Vagina (tissue), 2 donors: ENCODE measurements around the gene ZNF439. TPM values are rescaled to one million over a fixed set of nuclear protein-coding genes. Genes with fewer than 3 reads are reported as not detected.
"Not testable (repeated sequence)": the region's sequence is repeated elsewhere in the genome, so short reads cannot be mapped to it uniquely, and the experiment has no call there.

Experiments used
- DNase-seq, 2 donors: peaks; one replicate each; pipeline ENCODE4 v3.0.0-alpha.2; 2017; ENCODE audit errors: extremely low spot score in 2 of 2
- H3K27ac ChIP-seq: fragments of 200-600 bp; sonication (generic); one replicate; pipeline ENCODE4 v1.5.1; 2019
- H3K27me3 ChIP-seq: fragments of 200-600 bp; sonication (generic); one replicate; pipeline ENCODE4 v1.5.1; 2019
- H3K36me3 ChIP-seq, 2 donors: fragments of 200-600 bp; sonication (generic); one replicate each; pipeline ENCODE4 v1.5.1; 2017 to 2019
- H3K4me1 ChIP-seq: fragments of 200-600 bp; sonication (generic); one replicate; pipeline ENCODE4 v1.5.1; 2019
- H3K4me3 ChIP-seq, 2 donors: fragments of 200-600 bp; sonication (generic); 1 replicate in 1 of 2; 2 replicates in 1 of 2; pipeline ENCODE4 v1.5.1; 2016 to 2019
- H3K9me3 ChIP-seq: fragments of 200-600 bp; sonication (generic); one replicate; pipeline ENCODE4 v1.5.1; 2019
- POLR2A ChIP-seq, 2 donors: fragments of 450-650 bp; IDR thresholded peaks; one replicate each; pipeline ENCODE4 v1.6.1; 2017; ENCODE audit warnings: antibody characterized with exemption in 2 of 2, mild to moderate bottlenecking in 2 of 2, moderate library complexity in 2 of 2
- POLR2AphosphoS5 ChIP-seq, 2 donors: sonication (generic); formaldehyde crosslinking; IDR thresholded peaks; one replicate each; pipeline ENCODE4 v1.9.0; 2017; ENCODE audit warnings: antibody characterized with exemption in 2 of 2, mild to moderate bottlenecking in 2 of 2, low read depth in 1 of 2; ENCODE audit not compliant: insufficient read depth in 1 of 2
- intact Hi-C: fragments of 100-400 bp; cut with DNase I; formaldehyde crosslinking; loops from one replicate; pipeline ENCODE4 v1.15.1; 2023
- total RNA-seq: library from RNA; depleted of rRNA; stranded (reverse); fragments of >200 nt; gene quantifications from one replicate; pipeline ENCODE4 v1.2.3, GENCODE V29; 2016
- TF ChIP-seq, protein P1 (sequence below), 3 experiments: fragments of 450-650 bp in 2 of 3; fragments of 200-600 bp in 1 of 3; sonication (generic) in 1 of 3; IDR thresholded peaks; one replicate each; pipeline ENCODE4 v1.5.1; 2017 to 2019; ENCODE audit warnings: antibody characterized with exemption in 3 of 3, mild to moderate bottlenecking in 2 of 3, moderate library complexity in 2 of 3

Gene ZNF439
- total RNA-seq, 1 donor from 2014 or later, result 5.9 TPM

DNA sequence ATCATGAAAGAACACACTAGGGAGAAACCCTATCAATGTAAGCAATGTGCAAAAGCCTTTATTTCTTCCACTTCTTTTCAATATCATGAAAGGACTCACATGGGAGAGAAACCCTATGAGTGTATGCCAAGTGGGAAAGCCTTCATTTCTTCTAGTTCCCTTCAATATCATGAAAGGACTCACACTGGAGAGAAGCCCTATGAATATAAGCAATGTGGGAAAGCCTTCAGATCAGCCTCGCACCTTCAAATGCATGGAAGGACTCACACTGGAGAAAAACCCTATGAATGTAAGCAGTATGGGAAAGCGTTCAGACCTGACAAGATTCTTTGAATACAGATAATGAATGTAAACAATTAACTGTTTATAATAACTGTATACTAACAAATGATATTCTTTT lies 15.0 kb upstream of the ZNF439 start:
- H3K27ac ChIP-seq, result no peak overlapping the region
- intact Hi-C loops, result no loop called here
- H3K9me3 ChIP-seq, result peaks cover 26% of the 10 kb centered on the region
- H3K4me3 ChIP-seq, result no peak overlapping the region
- H3K4me1 ChIP-seq, result no peaks in the 10 kb centered on the region
- H3K27me3 ChIP-seq, result no peaks in the 10 kb centered on the region
- H3K36me3 ChIP-seq, result peaks cover 0 to 63% of the 10 kb centered on the region in 2 donors
- TF ChIP-seq, protein P1, sequence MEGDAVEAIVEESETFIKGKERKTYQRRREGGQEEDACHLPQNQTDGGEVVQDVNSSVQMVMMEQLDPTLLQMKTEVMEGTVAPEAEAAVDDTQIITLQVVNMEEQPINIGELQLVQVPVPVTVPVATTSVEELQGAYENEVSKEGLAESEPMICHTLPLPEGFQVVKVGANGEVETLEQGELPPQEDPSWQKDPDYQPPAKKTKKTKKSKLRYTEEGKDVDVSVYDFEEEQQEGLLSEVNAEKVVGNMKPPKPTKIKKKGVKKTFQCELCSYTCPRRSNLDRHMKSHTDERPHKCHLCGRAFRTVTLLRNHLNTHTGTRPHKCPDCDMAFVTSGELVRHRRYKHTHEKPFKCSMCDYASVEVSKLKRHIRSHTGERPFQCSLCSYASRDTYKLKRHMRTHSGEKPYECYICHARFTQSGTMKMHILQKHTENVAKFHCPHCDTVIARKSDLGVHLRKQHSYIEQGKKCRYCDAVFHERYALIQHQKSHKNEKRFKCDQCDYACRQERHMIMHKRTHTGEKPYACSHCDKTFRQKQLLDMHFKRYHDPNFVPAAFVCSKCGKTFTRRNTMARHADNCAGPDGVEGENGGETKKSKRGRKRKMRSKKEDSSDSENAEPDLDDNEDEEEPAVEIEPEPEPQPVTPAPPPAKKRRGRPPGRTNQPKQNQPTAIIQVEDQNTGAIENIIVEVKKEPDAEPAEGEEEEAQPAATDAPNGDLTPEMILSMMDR (IDR thresholded peaks at IDR 0.05), result no peak
- TF ChIP-seq POLR2A (IDR thresholded peaks at IDR 0.05), result no peak
- TF ChIP-seq POLR2AphosphoS5 (IDR thresholded peaks at IDR 0.05; ENCODE audit: insufficient read depth in 1 of 2, low read depth in 1 of 2), result no peak
- no peak for DNase-seq

DNA sequence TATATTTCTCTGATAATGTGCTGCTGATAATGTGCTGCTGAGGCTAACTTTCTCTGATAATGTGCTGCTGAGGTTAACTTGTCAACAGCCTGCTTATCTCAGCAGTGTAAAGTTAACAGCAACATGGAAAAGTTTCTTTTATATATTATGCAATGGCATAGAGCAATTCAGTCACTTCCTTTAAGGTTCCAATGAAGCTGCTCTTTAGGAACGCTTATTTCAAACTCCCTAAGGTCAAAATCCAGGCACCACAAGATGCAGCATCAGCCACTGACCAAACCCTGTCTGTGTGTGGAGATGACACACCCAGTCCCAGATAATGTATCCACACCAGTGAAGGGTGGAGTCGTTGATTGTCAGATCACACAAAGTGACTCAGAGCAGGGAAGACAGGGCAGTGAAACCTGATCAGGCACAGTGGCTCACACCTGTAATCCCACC lies 12.9 kb upstream of the ZNF439 start:
- H3K27me3 ChIP-seq, DNase-seq, intact Hi-C loops, H3K27ac ChIP-seq, H3K4me3 ChIP-seq, H3K4me1 ChIP-seq: not testable (repeated sequence)
- Histone ChIP-seq H3K9me3 (peaks cover 26% of the 10 kb centered on the region), H3K36me3 (peaks cover 0 to 42% of the 10 kb centered on the region in 2 donors)

DNA sequence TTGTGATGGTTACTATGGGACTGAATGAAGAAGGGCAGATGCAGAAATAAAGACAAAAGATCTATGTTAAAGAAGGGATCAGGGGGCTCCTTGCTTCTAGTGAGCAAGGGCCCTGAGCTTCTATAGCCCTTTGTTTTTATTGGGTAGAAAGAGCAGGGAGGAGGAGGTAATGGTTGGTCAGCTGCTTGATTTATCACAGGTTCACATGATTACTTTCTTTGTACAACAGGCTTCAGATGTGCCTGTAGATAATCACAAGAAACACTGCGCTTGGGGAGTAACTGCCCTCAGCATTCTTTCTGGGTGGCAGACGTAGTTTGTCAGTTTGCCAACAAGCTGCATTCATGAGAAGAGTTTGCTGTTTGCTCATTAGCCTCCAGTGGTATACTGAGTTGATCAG lies 4.8 kb upstream of the ZNF439 start:
- H3K9me3 ChIP-seq, result no peaks in the 10 kb centered on the region

DNA sequence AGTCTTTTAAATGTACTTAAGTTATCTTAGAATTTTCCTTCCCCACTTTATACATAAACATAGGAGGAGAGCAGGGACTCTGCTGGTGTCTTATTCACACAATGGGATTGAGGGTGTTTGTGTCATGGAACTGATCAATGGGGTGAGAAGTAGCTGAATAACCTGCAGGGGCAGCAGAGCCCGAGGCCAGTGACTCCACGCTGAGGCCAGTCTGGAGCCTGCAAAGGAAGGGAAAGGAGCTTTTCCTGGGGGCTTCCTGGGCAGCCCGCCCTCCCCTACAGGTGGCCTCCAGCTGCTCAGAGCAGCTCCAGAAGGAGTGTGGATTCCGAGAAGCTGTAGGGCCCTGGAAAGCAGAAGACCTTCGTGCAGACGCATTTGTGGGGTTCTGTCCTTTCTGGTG lies 911 bp upstream of the ZNF439 start:
- intact Hi-C loops, result not testable (repeated sequence)

More for the DNA sequence above, 4.8 kb upstream of the ZNF439 start:
- H3K27ac ChIP-seq, result no peak overlapping the region
- no peak overlapping the region for H3K4me3 ChIP-seq
- H3K27me3 ChIP-seq, result no peaks in the 10 kb centered on the region
- intact Hi-C loops, result no loop called here
- DNase-seq, result no peak
- H3K4me1 ChIP-seq, result peaks cover 5% of the 10 kb centered on the region
- TF ChIP-seq POLR2A (IDR thresholded peaks at IDR 0.05) (no peak), POLR2AphosphoS5 (IDR thresholded peaks at IDR 0.05; ENCODE audit: insufficient read depth in 1 of 2, low read depth in 1 of 2) (no peak)
- TF ChIP-seq, protein P1 (IDR thresholded peaks at IDR 0.05), result no peak
- H3K36me3 ChIP-seq, result no peaks in the 10 kb centered on the region

DNA sequence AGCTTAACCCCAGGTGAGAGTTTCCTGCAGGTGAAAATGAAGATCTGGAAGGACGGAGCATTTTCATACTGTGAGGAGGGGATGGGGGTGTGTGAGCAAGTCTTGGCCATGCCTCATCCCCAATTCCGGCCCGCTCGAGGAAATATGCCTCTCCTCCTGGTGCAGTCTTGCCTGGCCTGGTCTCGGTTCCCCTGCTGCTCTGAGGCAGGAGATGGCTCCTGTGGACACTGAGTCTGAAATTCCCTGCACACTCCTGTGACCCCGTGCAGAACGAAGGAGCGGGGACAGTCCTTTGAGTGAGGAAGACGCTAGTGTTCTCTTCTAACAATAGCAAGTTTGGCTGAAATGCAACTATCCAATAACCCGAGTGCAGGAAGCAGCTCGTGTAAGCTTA lies 329 bp upstream of the ZNF439 start:
- no peak for DNase-seq

More for the DNA sequence above, 911 bp upstream of the ZNF439 start:
- H3K27me3 ChIP-seq, H3K27ac ChIP-seq, H3K9me3 ChIP-seq, H3K36me3 ChIP-seq, DNase-seq, H3K4me3 ChIP-seq: not testable (repeated sequence)
- H3K4me1 ChIP-seq, result peaks cover 19% of the 10 kb centered on the region

DNA sequence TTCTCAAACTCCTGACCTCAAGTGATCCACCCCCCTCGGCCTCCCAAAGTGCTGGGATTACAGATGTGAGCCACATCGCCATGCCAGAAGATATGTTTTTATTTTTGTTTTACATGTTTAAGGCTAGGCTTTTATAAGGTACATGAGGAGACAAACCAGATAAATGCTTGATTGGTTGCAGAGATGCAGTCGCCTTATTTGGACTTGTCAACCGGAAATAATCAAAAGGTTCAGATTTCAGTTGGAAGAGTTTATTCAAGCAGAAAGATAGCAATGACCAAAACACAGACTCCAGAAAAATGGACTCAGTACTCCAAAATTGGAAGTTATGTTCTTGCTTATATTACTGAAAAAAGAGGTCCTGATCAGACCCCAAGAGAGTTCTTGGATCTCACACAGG lies 1.8 kb downstream of the ZNF439 start:
- intact Hi-C loops, DNase-seq: not testable (repeated sequence)
- peaks cover 19% of the 10 kb centered on the region for H3K4me1 ChIP-seq

More for the DNA sequence above, 329 bp upstream of the ZNF439 start:
- intact Hi-C loops, result no loop called here
- no peak overlapping the region for H3K27ac ChIP-seq
- peaks cover 19% of the 10 kb centered on the region for H3K4me1 ChIP-seq
- no peaks in the 10 kb centered on the region for H3K9me3 ChIP-seq
- peak overlapping the region; percentile 55 to 76 for H3K4me3 ChIP-seq
- TF ChIP-seq, protein P1 (IDR thresholded peaks at IDR 0.05), result no peak
- TF ChIP-seq POLR2AphosphoS5 (IDR thresholded peaks at IDR 0.05; ENCODE audit: insufficient read depth in 1 of 2, low read depth in 1 of 2) (no peak), POLR2A (IDR thresholded peaks at IDR 0.05) (no peak)
- no peaks in the 10 kb centered on the region for H3K36me3 ChIP-seq
- no peaks in the 10 kb centered on the region for H3K27me3 ChIP-seq

DNA sequence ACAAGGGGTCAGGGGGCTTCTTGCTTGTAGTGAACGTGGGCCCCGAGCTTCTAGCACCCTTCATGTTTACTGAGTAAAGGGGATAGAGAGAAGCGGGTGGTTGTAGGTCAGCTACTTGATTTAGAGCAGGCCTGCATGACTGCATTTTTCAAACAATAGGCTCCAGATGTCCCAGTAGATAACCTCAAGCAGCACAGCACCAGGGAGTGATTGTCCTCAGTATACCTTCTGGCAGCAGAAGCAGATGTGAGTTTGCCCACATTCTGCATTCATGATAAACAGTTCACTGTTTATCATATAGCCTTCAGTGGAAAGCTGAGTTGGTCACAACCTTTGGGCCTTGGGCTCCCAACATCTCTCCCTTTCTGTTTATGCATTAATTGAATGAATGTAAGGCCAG lies 4.8 kb downstream of the ZNF439 start:
- peaks cover 14% of the 10 kb centered on the region for H3K4me1 ChIP-seq
- no peak overlapping the region for H3K27ac ChIP-seq
- no peak for DNase-seq
- no peak overlapping the region for H3K4me3 ChIP-seq
- H3K27me3 ChIP-seq, result no peaks in the 10 kb centered on the region
- H3K36me3 ChIP-seq, result no peaks in the 10 kb centered on the region
- H3K9me3 ChIP-seq, result no peaks in the 10 kb centered on the region
- intact Hi-C loops, result no loop called here
- TF ChIP-seq POLR2A (IDR thresholded peaks at IDR 0.05) (no peak), POLR2AphosphoS5 (IDR thresholded peaks at IDR 0.05; ENCODE audit: insufficient read depth in 1 of 2, low read depth in 1 of 2) (no peak)
- TF ChIP-seq, protein P1 (IDR thresholded peaks at IDR 0.05), result no peak

More for the DNA sequence above, 1.8 kb downstream of the ZNF439 start:
- H3K27me3 ChIP-seq, H3K9me3 ChIP-seq, H3K36me3 ChIP-seq, H3K27ac ChIP-seq, H3K4me3 ChIP-seq: not testable (repeated sequence)
